BJ (cell line): ENCODE data around the gene VEZF1. TPM values are rescaled to one million over a fixed set of nuclear protein-coding genes. Genes with fewer than 3 reads are reported as not detected.

Experiments used
- CTCF ChIA-PET: fragments of 350-600 bp; formaldehyde crosslinking; extraction: SDS; loops from one replicate; lab custom pipeline; 2021; ENCODE audit warnings: antibody characterized with exemption, inconsistent platforms; lab: Yijun Ruan, JAX
- POLR2A ChIA-PET: fragments of 300-600 bp; sonication (Branson Sonifier 250); formaldehyde crosslinking; extraction: SDS; loops from one replicate; lab custom pipeline; 2021; ENCODE audit warnings: antibody characterized with exemption; lab: Charles Lee
- DNase-seq: peaks from one replicate; pipeline ENCODE4 v3.0.0-alpha.2; 2011; ENCODE audit warnings: low read depth
- H3K27me3 ChIP-seq: 2 replicates; pipeline ENCODE4 v1.6.0; 2011; ENCODE audit warnings: low read length; ENCODE audit not compliant: control insufficient read depth, insufficient read depth
- H3K36me3 ChIP-seq: 2 replicates; pipeline ENCODE4 v1.5.1; 2011; ENCODE audit warnings: low read length; ENCODE audit not compliant: control insufficient read depth, insufficient read depth
- H3K4me3 ChIP-seq: 2 replicates; pipeline ENCODE4 v1.5.1; 2011; ENCODE audit warnings: low read depth, mild to moderate bottlenecking, control low read depth, low read length
- CTCF ChIP-seq: IDR thresholded peaks from 2 replicates; pipeline ENCODE4 v1.5.1; 2011; ENCODE audit warnings: low read depth, mild to moderate bottlenecking, control low read depth, inconsistent platforms, low read length, moderate library complexity; ENCODE audit not compliant: insufficient read depth
- polyA plus RNA-seq: library from polyadenylated mRNA; depleted of rRNA; stranded (reverse); fragments of >200 nt; gene quantifications from 2 replicates; pipeline ENCODE4 v1.2.3, GENCODE V29; 2011

VEZF1 gene
- polyA plus RNA-seq, 1 experiment: 27.3 TPM

- ChIA-PET CTCF (no interaction called here), POLR2A (interaction anchor here (1.2 kb wide), 1 partner anchor 154 kb away, joined by 4 read pairs; no protein-coding TSS in a partner anchor)
- no peak overlapping the region for H3K4me3 ChIP-seq
- H3K36me3 ChIP-seq: peaks cover 6% of the 10 kb centered on the region
- DNase-seq: no peak
- no peak for TF ChIP-seq CTCF
- H3K27me3 ChIP-seq: no peaks in the 10 kb centered on the region
Measured at GRCh38 chr17:58004060-58004459, 16.0 kb upstream of the VEZF1 start.

- TF ChIP-seq CTCF: no peak
- POLR2A ChIA-PET: interaction anchor here (1.0 to 1.2 kb wide), 2 partner anchors 80 to 153 kb away, joined by 4 to 5 read pairs; partner anchors contain the start of gene DYNLL2
- CTCF ChIA-PET: interaction anchor here (1.3 to 11.4 kb wide), 2 partner anchors 110 to 146 kb away, joined by 3 to 371 read pairs; partner anchors contain the start of gene MRPS23
- peaks cover 6% of the 10 kb centered on the region for H3K36me3 ChIP-seq
- H3K27me3 ChIP-seq: no peaks in the 10 kb centered on the region
- DNase-seq: no peak
- H3K4me3 ChIP-seq: no peak overlapping the region
Measured at GRCh38 chr17:58002973-58003372, 14.9 kb upstream of the VEZF1 start.

- POLR2A ChIA-PET: interaction anchor here (0.5 to 1.0 kb wide), 3 partner anchors 81 to 477 kb away, joined by 3 to 5 read pairs (median 3); partner anchors contain the start of gene DYNLL2
- no peak for TF ChIP-seq CTCF
- no peak for DNase-seq
- CTCF ChIA-PET: interaction anchor here (1.0 to 11.4 kb wide), 4 partner anchors 110 to 168 kb away, joined by 3 to 371 read pairs (median 3); partner anchors contain the start of gene MRPS23
- no peak overlapping the region for H3K4me3 ChIP-seq
- H3K27me3 ChIP-seq: no peaks in the 10 kb centered on the region
- peaks cover 8% of the 10 kb centered on the region for H3K36me3 ChIP-seq
Measured at GRCh38 chr17:58002154-58002948, 14.3 kb upstream of the VEZF1 start.

- Histone ChIP-seq H3K36me3 (peaks cover 8% of the 10 kb centered on the region), H3K4me3 (no peak overlapping the region), H3K27me3 (no peaks in the 10 kb centered on the region)
- no peak for TF ChIP-seq CTCF
- POLR2A ChIA-PET: interaction anchor here (0.5 to 0.6 kb wide), 2 partner anchors 336 to 477 kb away, joined by 3 read pairs; no protein-coding TSS in a partner anchor
- CTCF ChIA-PET: interaction anchor here (1.0 to 11.4 kb wide), 6 partner anchors 15 to 167 kb away, joined by 3 to 371 read pairs (median 4); partner anchors contain the start of gene MRPS23
- DNase-seq: no peak
Measured at GRCh38 chr17:58001461-58002124, 13.5 kb upstream of the VEZF1 start.
